ENCODE measurements around the gene CCDC107.

The CCDC107 gene

GRCh38 chr9:35686222-35687203, 28.4 kb downstream of the CCDC107 start:
- DNase-seq, result no peak

GRCh38 chr9:35687306-35687705, 29.2 kb downstream of the CCDC107 start:
- DNase-seq, result no peak

GRCh38 chr9:35687972-35688557, 30.0 kb downstream of the CCDC107 start:
- DNase-seq, result no peak

- DNase-seq, result no peak
Measured at GRCh38 chr9:35688558-35689541, 30.8 kb downstream of the CCDC107 start.

GRCh38 chr9:35689542-35690293, 31.6 kb downstream of the CCDC107 start, which contains the start of gene TPM2:
Gene TPM2 (minus strand): TSS chr9:35689925. CDS start chr9:35689817, 108 bp downstream.
- no peak for DNase-seq

GRCh38 chr9:35690294-35690613, 32.2 kb downstream of the CCDC107 start:
- no peak for DNase-seq

- DNase-seq, result no peak
Measured at GRCh38 chr9:35690614-35691333, 32.7 kb downstream of the CCDC107 start.

GRCh38 chr9:35691334-35691650, 33.2 kb downstream of the CCDC107 start:
- DNase-seq, result no peak

GRCh38 chr9:35691757-35692301, 33.7 kb downstream of the CCDC107 start:
- DNase-seq, result no peak

- DNase-seq, result no peak
Measured at GRCh38 chr9:35695943-35696401, 37.9 kb downstream of the CCDC107 start.

- DNase-seq, result no peak
Measured at GRCh38 chr9:35696520-35697215, 38.6 kb downstream of the CCDC107 start.

- no peak for DNase-seq
Measured at GRCh38 chr9:35697486-35697885, 39.4 kb downstream of the CCDC107 start.

GRCh38 chr9:35698231-35698630, 40.1 kb downstream of the CCDC107 start:
- DNase-seq, result no peak

GRCh38 chr9:35700031-35700430, 41.9 kb downstream of the CCDC107 start:
- DNase-seq, result no peak

- no peak for DNase-seq
Measured at GRCh38 chr9:35700942-35701341, 42.9 kb downstream of the CCDC107 start.

- DNase-seq, result no peak
Measured at GRCh38 chr9:35702696-35703095, 44.6 kb downstream of the CCDC107 start.

GRCh38 chr9:35703906-35704672, 46.0 kb downstream of the CCDC107 start:
- no peak for DNase-seq

- no peak for DNase-seq
Measured at GRCh38 chr9:35705372-35705771, 47.3 kb downstream of the CCDC107 start.

- no peak for DNase-seq
Measured at GRCh38 chr9:35705836-35706430, 47.8 kb downstream of the CCDC107 start.
